HUES6 (cell line): Measurements from ENCODE around the gene R3HDM1.
"Not testable (repeated sequence)": the region's sequence is repeated elsewhere in the genome, so short reads cannot be mapped to it uniquely, and the experiment has no call there.

Source experiments
- H3K27ac ChIP-seq: 2 replicates; pipeline ENCODE4 v1.7.0; 2013; ENCODE audit warnings: low read depth, mild to moderate bottlenecking, low read length, inconsistent platforms
- H3K27me3 ChIP-seq: 2 replicates; pipeline ENCODE4 v1.6.1; 2013; ENCODE audit warnings: low read length; ENCODE audit not compliant: control insufficient read depth, insufficient read depth
- H3K36me3 ChIP-seq: 2 replicates; pipeline ENCODE4 v1.6.1; 2013; ENCODE audit warnings: low read length; ENCODE audit not compliant: control insufficient read depth, insufficient read depth
- H3K4me1 ChIP-seq: 2 replicates; pipeline ENCODE4 v1.6.1; 2013; ENCODE audit warnings: low read length; ENCODE audit not compliant: control insufficient read depth, insufficient read depth
- H3K4me3 ChIP-seq: 2 replicates; pipeline ENCODE4 v1.5.1; 2013; ENCODE audit warnings: low read depth, low read length
- H3K9ac ChIP-seq: one replicate; pipeline ENCODE4 v1.6.1; 2013; ENCODE audit warnings: mild to moderate bottlenecking, low read length
- H3K9me3 ChIP-seq: 2 replicates; pipeline ENCODE4 v1.6.1; 2013; ENCODE audit warnings: low read depth, low read length; ENCODE audit not compliant: control insufficient read depth, insufficient read depth

R3HDM1 gene

DNA sequence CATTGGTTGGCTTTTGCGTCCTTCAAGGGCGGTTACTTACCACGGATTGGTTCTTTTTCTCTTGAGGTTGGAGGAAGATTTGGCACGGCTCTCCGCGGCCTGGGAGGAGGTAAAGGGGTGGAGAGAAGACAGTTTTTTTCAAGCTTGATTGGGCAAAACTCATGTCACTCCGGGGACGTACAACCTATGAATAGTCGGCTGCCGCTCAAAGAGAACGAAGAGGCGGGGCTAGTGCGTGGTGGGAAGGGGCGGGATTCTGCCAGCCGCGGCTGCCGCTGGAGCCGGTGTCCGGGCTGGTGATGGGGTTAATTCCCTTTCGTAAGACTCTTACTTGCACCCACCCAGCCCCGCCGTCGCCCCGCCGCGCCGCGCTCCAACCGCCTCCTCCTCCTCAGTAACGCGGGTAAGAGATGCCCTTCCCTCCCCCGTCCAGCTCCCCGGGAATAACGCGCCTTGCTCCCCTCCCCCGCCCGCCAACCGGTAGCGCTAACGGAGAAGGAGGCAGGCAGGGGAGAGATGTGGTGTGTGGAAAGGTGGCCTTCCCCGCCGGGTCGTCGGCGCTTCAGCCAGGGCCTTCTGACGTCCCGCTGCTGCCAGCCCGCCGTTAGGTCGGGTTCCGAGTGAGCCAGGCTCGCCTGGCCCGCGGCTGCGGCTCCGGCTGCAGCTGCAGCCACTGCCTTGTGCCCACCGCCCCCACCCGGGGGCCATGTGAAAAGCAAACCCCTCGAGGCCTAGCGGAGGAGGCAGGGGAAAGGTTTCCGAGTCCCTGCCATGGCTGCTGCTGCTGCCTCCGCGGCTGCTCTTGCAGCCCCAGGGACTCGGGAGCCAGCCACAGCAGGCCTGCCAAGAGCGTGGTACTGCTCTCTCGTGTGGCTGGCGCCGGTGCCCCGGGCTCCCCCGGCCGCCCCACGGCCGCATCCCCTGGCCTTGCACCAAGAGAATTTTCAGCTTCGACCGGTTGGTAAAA lies at the start of gene R3HDM1:
Gene R3HDM1 (plus strand): TSS at position 254 of the 967 bp plus-strand sequence. CDS start 73,362 bp downstream, outside the sequence.
- peak within 1 kb of the TSS; percentile 83 for H3K4me3 ChIP-seq
- peak within 1 kb of the TSS; percentile 88 for H3K9ac ChIP-seq
- H3K36me3 ChIP-seq, result peaks cover 4% of the 10 kb centered on the region
- H3K27ac ChIP-seq, result peak within 1 kb of the TSS; percentile 82
- no peaks in the 10 kb centered on the region for H3K4me1 ChIP-seq
- peaks cover 5% of the 10 kb centered on the region for H3K9me3 ChIP-seq
- no peaks in the 10 kb centered on the region for H3K27me3 ChIP-seq

DNA sequence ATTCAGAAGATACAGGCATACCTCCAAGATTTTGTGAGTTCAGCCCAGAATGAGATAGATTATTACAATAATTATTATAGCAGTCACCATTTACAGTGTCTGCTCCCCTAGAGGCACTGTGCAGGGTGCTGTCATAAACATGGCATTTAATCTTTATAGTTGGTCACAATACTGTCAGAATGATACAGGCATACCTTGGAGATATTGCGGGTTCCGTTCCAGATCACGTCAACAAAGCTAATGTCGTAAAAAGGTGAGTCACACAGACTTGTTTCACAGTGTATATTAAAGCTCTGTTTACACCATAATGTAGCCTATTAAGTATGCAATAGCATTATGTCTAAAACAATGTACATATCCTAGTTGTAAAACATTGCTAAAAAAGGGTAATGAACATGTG lies 45.8 kb upstream of the R3HDM1 start:
- H3K4me1 ChIP-seq, result no peaks in the 10 kb centered on the region
- peaks cover 20% of the 10 kb centered on the region for H3K36me3 ChIP-seq
- H3K4me3 ChIP-seq, result no peak overlapping the region
- peaks cover 17% of the 10 kb centered on the region; the same call in 1 of the 2 replicates for H3K9me3 ChIP-seq
- no peak overlapping the region for H3K27ac ChIP-seq
- no peaks in the 10 kb centered on the region for H3K27me3 ChIP-seq
- H3K9ac ChIP-seq, result no peak overlapping the region

DNA sequence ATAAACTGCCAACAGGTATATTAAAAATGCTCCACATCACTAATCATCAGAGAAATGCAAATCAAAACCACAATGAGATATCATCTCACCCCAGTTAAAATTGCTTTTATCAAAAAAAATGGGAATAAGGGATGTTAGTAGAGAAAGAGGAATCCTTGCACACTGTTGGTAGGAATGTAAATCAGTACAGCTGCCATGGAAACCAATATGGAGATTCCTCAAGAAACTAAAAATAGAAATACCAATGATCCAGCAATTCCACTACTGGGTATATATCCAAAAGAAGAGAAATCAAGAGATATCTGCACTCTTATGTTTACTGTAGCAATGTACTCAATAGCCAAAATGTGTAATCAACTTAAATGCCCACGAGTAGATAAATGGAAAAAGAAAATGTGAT lies 40.9 kb upstream of the R3HDM1 start:
- no peak overlapping the region for H3K4me3 ChIP-seq
- no peak overlapping the region for H3K27ac ChIP-seq
- H3K9me3 ChIP-seq, result peaks cover 14% of the 10 kb centered on the region; the same call in 1 of the 2 replicates
- peaks cover 16% of the 10 kb centered on the region for H3K36me3 ChIP-seq
- H3K27me3 ChIP-seq, result no peaks in the 10 kb centered on the region
- no peaks in the 10 kb centered on the region for H3K4me1 ChIP-seq
- no peak overlapping the region for H3K9ac ChIP-seq

DNA sequence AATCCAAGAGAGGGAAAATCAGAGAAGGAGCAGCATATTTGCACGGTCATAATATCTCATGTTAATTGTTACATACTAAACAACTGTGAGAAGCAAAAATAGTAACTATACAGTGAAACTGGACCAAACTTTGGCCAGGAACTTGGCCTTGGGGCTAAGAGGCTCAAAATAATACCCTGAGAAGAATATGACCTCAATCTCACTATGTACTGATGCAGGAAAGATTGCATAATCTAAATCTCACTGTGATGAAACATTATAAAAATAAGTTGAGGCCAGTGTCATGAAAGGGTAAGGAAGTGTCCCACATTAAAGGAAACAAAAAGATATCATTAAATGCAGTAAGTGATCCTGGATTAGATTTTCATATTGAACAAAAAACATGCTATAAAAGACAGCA lies 36.8 kb upstream of the R3HDM1 start:
- Histone ChIP-seq H3K4me3 (no peak overlapping the region), H3K36me3 (peaks cover 12% of the 10 kb centered on the region)

DNA sequence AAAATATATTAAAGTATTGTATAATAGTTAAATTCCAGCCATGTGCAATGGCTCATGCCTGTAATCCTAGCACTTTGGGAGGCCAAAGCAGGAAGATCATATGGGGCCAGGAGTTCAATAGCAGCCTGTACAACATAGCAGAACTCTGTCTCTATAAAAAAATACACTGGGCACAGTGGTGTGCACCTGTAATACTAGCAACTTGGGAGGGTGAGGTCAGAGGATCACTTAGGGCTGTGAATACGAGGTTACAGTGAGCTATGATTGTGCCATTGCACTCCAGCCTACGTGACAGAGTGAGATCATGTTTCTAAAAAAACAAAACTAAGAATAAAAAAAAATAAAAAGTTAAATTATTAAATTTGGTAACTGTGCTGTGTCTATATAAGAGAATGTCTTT lies 36.4 kb upstream of the R3HDM1 start:
- no peak overlapping the region for H3K4me3 ChIP-seq
- H3K27ac ChIP-seq, result no peak overlapping the region
- peaks cover 15% of the 10 kb centered on the region for H3K9me3 ChIP-seq
- H3K9ac ChIP-seq, result no peak overlapping the region
- no peaks in the 10 kb centered on the region for H3K27me3 ChIP-seq
- no peaks in the 10 kb centered on the region for H3K4me1 ChIP-seq
- peaks cover 16% of the 10 kb centered on the region for H3K36me3 ChIP-seq

More for the DNA sequence above, 36.8 kb upstream of the R3HDM1 start:
- H3K4me1 ChIP-seq, result no peaks in the 10 kb centered on the region
- no peak overlapping the region for H3K9ac ChIP-seq
- H3K27me3 ChIP-seq, result no peaks in the 10 kb centered on the region
- H3K9me3 ChIP-seq, result peaks cover 11% of the 10 kb centered on the region
- no peak overlapping the region for H3K27ac ChIP-seq

DNA sequence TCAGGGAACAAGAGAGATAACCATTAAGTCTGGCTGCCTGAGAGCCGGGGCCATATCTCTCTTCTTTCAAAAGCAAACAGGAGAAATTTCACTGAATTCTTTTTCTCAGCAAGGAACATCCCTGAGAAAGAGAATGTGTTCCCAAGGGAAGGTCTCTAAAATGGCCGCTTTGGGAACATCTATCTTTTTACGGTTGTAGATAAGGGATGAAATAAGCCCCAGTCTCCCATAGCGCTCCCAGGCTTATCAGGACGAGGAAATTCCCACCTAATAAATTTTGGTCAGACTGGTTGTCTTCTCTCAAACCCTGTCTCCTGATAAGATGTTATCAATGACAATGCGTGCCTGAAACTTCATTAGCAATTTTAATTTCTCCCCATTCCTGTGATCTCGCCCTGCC lies 32.7 kb upstream of the R3HDM1 start:
- Histone ChIP-seq H3K9me3 (peaks cover 24% of the 10 kb centered on the region), H3K36me3 (peaks cover 31% of the 10 kb centered on the region)
- not testable (repeated sequence) for H3K9ac ChIP-seq, H3K4me1 ChIP-seq, H3K27me3 ChIP-seq, H3K27ac ChIP-seq, H3K4me3 ChIP-seq

DNA sequence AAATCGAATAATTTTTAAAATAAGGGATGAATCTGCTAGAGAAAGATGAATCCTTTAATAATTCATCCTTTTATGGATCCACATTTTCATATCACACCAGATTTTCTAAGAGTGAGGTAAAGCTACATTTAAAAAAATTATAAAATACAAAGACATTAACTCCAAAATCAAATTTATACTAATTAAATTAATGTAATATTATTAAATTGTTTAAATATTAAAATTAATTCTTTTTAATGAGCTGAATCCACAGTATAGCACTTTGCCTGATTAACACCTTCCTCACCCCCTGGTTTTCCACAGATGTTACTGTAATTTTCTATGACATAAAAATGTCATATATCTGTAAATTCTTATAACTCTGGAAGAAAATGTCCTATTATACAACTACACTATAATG lies 26.5 kb upstream of the R3HDM1 start:
- Histone ChIP-seq H3K4me3 (no peak overlapping the region), H3K4me1 (no peaks in the 10 kb centered on the region), H3K9me3 (peaks cover 10% of the 10 kb centered on the region), H3K36me3 (peaks cover 19% of the 10 kb centered on the region), H3K27ac (no peak overlapping the region), H3K9ac (no peak overlapping the region), H3K27me3 (no peaks in the 10 kb centered on the region)

DNA sequence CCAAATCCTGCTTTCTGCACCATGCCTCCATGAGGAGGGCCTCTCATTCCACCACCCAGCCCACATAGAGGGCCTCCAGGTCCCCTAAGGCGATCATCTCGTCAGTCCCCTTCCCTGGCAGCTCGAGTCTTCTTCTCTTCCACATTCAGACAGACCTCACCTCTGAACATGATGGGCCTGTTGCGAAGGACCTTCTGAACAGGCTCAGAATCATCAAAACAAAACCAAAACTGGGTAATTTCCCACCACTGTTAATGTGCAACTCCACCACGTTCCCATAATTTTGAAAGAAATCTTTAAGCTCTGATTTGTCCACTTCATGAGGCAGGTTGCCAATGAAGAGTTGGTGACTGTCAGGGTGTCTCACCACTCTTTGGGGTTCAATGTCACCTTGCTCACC lies 20.7 kb upstream of the R3HDM1 start:
- H3K27me3 ChIP-seq, result no peaks in the 10 kb centered on the region
- peaks cover 29% of the 10 kb centered on the region for H3K9me3 ChIP-seq
- no peak overlapping the region for H3K4me3 ChIP-seq
- no peaks in the 10 kb centered on the region for H3K4me1 ChIP-seq
- H3K9ac ChIP-seq, result no peak overlapping the region
- H3K27ac ChIP-seq, result no peak overlapping the region
- peaks cover 12% of the 10 kb centered on the region; the same call in 1 of the 2 replicates for H3K36me3 ChIP-seq

DNA sequence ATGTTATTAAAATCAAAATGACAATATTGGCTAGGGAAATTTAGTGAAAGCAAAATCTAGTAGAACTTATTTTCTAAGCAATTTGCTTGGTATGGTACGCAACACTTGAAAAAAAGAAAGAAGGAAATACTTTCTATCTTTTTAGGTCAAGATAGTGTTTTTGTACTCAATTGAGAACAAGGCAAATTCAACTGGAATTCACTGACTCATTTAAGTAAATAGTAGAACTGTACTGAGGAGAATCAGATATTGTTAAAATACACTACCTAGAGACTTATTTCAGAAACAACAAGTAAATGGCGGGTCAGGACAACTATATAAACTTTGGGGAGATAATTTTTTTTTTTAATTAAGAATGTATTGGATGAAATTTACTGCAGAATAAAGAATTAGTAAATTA lies 19.2 kb upstream of the R3HDM1 start:
- H3K27me3 ChIP-seq, result no peaks in the 10 kb centered on the region
- peaks cover 12% of the 10 kb centered on the region; the same call in 1 of the 2 replicates for H3K36me3 ChIP-seq
- H3K9ac ChIP-seq, result no peak overlapping the region
- no peak overlapping the region for H3K4me3 ChIP-seq
- H3K4me1 ChIP-seq, result no peaks in the 10 kb centered on the region
- peaks cover 44% of the 10 kb centered on the region for H3K9me3 ChIP-seq
- H3K27ac ChIP-seq, result no peak overlapping the region

DNA sequence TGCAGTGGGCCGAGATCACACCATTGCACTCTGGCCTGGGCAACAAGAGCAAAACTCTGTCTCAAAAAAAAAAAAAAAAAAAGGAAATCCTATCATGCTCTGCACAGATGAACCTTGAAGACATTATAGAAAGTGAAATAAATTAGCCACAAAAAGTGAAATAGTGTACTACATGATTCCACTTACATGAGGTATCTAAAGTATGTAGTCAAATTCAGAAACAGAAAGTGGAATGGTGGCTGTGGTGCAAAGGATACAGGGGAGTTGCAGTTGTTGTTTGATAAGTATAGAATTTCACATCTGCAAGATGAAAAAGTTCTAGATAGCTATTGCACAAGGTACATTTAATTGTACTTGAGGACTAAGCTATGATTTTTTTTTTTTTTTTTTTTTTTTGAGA lies 5.5 kb upstream of the R3HDM1 start:
- Histone ChIP-seq H3K9ac (no peak overlapping the region), H3K9me3 (peaks cover 10% of the 10 kb centered on the region; the same call in 1 of the 2 replicates), H3K4me3 (no peak overlapping the region), H3K27me3 (no peaks in the 10 kb centered on the region), H3K4me1 (no peaks in the 10 kb centered on the region), H3K36me3 (peaks cover 17% of the 10 kb centered on the region; the same call in 1 of the 2 replicates), H3K27ac (no peak overlapping the region)

DNA sequence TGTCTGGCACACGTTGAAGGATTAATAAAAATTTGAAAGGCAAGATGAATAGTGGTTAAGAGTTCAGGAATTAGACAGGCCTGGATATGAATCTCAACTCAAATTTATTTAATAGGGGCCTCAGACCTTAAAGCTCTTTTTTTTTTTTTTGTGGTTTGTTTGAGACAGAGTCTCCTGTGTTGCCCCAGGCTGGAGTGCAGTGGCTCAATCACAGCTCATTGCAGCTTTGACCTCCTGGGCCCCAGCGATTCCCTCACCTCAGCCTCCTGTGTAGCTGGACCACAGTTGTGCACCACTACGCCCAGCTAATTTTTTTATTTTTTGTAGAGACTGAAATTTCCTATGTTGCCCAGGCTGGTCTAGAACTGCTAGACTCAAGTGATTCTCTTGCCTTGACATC lies 3.3 kb upstream of the R3HDM1 start:
- Histone ChIP-seq H3K4me1 (no peaks in the 10 kb centered on the region), H3K36me3 (peaks cover 2% of the 10 kb centered on the region; the same call in 1 of the 2 replicates), H3K9ac (no peak overlapping the region), H3K27me3 (no peaks in the 10 kb centered on the region), H3K27ac (no peak overlapping the region), H3K9me3 (no peaks in the 10 kb centered on the region), H3K4me3 (no peak overlapping the region)
